KOPT-K1 (cell line): ENCODE data around the gene SLC39A9.
"Not testable (repeated sequence)": the region's sequence is repeated elsewhere in the genome, so short reads cannot be mapped to it uniquely, and the experiment has no call there.

Experiments
- H3K27ac ChIP-seq: fragments of 200-600 bp; sonication (generic); 2 replicates; pipeline ENCODE4 v1.5.1; 2016; ENCODE audit warnings: antibody characterized with exemption, mild to moderate bottlenecking, low read depth, low read length; ENCODE audit not compliant: poor library complexity, severe bottlenecking
- H3K36me3 ChIP-seq: fragments of 200-600 bp; sonication (generic); 2 replicates; pipeline ENCODE4 v1.5.1; 2017; ENCODE audit warnings: antibody characterized with exemption, mild to moderate bottlenecking, low read length, moderate library complexity; ENCODE audit not compliant: insufficient read depth
- H3K9me3 ChIP-seq: fragments of 200-600 bp; sonication (generic); 2 replicates; pipeline ENCODE4 v1.5.1; 2017; ENCODE audit warnings: antibody characterized with exemption, low read length, mild to moderate bottlenecking; ENCODE audit not compliant: insufficient read depth, poor library complexity, severe bottlenecking

Gene SLC39A9

DNA sequence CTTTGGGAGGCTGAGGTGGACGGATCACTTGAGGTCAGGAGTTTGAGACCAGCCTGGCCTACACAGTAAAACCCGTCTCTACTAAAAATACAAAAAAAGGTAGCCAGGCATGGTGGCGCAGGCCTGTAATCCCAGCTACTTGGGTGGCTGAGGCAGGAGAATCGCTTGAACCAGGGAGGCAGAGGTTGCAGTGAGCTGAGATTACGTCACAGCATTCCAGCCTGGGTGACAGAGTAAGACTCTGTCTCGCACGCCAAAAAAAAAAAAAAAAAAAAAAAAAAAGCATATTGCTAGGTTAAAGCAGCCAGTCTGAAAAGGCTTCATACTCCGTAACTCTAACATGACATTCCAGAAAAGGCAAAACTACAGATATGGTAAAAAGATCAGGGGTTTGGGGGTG lies 7.1 kb upstream of the SLC39A9 start:
- H3K9me3 ChIP-seq, H3K27ac ChIP-seq: not testable (repeated sequence)
- H3K36me3 ChIP-seq: peaks cover 100% of the 10 kb centered on the region

- no peaks in the 10 kb centered on the region for H3K9me3 ChIP-seq
- H3K36me3 ChIP-seq: peaks cover 97% of the 10 kb centered on the region
- no peak overlapping the region for H3K27ac ChIP-seq
These were observed 6.0 kb upstream of the SLC39A9 start for GRCh38 chr14:69392481-69392880.

- Histone ChIP-seq H3K36me3 (peaks cover 63% of the 10 kb centered on the region), H3K27ac (no peak overlapping the region)
These were observed 2.6 kb upstream of the SLC39A9 start for GRCh38 chr14:69395929-69396328.

GRCh38 chr14:69398818-69399210 lies 322 bp downstream of the SLC39A9 start:
- peaks cover 34% of the 10 kb centered on the region for H3K36me3 ChIP-seq
- H3K9me3 ChIP-seq: no peaks in the 10 kb centered on the region
- peak overlapping the region; percentile 93 for H3K27ac ChIP-seq

More at GRCh38 chr14:69395929-69396328, 2.6 kb upstream of the SLC39A9 start:
- no peaks in the 10 kb centered on the region for H3K9me3 ChIP-seq

- Histone ChIP-seq H3K9me3 (no peaks in the 10 kb centered on the region), H3K27ac (peak overlapping the region; percentile 93), H3K36me3 (peaks cover 24% of the 10 kb centered on the region)
These were observed 1.3 kb downstream of the SLC39A9 start for GRCh38 chr14:69399750-69400149.

GRCh38 chr14:69400154-69400553 lies 1.7 kb downstream of the SLC39A9 start:
- Histone ChIP-seq H3K36me3 (peaks cover 20% of the 10 kb centered on the region), H3K9me3 (no peaks in the 10 kb centered on the region), H3K27ac (no peak overlapping the region)

GRCh38 chr14:69401841-69402240 lies 3.3 kb downstream of the SLC39A9 start:
- Histone ChIP-seq H3K27ac (no peak overlapping the region), H3K36me3 (peaks cover 3% of the 10 kb centered on the region; the same call in 1 of the 2 replicates), H3K9me3 (no peaks in the 10 kb centered on the region)

DNA sequence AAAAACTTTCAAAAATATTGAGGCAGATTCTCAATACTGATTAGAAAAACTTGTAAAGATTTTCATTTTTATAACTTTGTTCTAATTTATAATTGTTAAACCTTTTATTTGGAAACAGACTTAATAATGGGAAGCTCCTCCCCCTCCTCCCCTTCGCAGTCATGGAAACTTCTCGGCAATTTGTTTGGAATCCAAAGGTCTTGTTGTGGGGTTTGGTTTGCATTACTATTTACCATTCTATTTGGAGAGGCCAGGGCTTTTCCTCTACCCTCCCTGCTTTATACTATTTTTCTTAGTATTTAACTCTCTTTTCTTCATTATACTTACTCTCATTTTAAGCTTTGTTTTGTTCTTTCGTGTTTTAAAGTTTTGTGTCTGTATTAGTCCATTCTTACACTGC lies 6.0 kb downstream of the SLC39A9 start:
- H3K27ac ChIP-seq: no peak overlapping the region
- peaks cover 4% of the 10 kb centered on the region for H3K36me3 ChIP-seq
- no peaks in the 10 kb centered on the region for H3K9me3 ChIP-seq

GRCh38 chr14:69404883-69405282 lies 6.4 kb downstream of the SLC39A9 start:
- peaks cover 4% of the 10 kb centered on the region for H3K36me3 ChIP-seq
- H3K9me3 ChIP-seq: no peaks in the 10 kb centered on the region
- H3K27ac ChIP-seq: no peak overlapping the region

DNA sequence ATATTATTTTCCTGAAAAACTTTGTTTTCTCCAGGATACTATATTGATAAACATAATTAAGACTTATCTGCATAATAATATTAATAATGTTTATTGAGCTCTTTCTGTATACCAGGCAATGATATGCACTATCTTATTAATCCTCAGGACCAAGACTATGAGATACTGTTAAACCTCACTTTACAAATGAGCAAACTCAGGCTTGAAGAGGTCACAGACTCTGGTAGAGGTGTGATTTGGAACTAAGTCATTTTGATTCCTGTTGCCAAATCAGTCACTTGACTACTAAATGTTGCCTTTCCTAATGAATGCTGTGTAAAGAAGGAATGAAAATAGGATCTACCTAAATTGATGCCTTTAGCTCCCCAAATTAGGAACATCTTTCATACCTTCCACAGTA lies 7.3 kb downstream of the SLC39A9 start:
- H3K27ac ChIP-seq: no peak overlapping the region
- H3K9me3 ChIP-seq: no peaks in the 10 kb centered on the region
- H3K36me3 ChIP-seq: peaks cover 4% of the 10 kb centered on the region

DNA sequence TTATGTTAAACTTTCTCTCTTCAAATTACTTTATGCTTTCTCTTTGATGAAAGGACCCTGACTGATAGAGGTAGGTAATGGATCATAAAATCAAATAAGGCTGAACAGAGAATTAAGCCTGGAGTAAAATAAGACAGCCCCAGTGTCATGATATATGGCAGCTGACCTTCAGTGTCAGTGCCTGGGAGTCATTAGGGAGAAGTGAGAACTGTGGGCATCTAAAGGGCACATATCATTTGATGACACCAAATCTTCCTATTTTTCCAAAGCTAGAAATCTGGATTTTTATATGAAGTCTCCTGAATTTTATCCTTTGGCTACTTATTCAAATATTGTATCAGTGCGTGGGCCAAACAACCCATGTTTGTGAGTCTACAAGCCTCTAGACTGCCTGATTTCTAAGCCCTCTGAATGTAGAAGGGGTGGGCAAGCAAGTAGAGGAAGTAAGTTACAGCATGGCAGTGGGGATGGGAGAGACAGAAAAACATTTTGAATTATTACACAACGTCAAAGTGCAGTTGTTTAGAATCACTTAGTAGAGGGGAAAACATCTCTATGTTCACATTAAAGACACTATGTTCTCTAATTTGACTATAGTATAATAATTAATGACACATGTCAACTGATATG lies 10.0 kb downstream of the SLC39A9 start:
- H3K9me3 ChIP-seq: no peaks in the 10 kb centered on the region
- H3K27ac ChIP-seq: no peak overlapping the region
- H3K36me3 ChIP-seq: peaks cover 4% of the 10 kb centered on the region

DNA sequence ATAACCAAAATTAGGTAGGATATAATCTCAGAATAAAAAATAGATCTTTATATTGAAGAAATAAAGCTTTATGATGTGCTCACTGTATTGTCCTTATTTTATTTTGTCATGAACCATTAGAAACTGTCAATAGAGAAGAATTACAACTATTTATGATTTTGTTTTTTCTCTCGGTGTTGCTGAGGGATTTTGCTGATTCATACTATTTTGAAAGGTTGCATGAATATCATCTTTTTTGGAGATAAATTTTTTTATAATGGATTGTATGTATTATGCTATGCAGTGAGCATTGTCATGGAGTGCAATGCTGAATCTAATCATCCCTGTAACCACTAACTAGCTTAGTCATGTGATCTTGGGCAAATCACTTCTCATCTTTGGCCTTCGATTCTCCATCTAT lies 15.0 kb downstream of the SLC39A9 start:
- Histone ChIP-seq H3K27ac (no peak overlapping the region), H3K9me3 (peaks cover 4% of the 10 kb centered on the region), H3K36me3 (peaks cover 4% of the 10 kb centered on the region)

DNA sequence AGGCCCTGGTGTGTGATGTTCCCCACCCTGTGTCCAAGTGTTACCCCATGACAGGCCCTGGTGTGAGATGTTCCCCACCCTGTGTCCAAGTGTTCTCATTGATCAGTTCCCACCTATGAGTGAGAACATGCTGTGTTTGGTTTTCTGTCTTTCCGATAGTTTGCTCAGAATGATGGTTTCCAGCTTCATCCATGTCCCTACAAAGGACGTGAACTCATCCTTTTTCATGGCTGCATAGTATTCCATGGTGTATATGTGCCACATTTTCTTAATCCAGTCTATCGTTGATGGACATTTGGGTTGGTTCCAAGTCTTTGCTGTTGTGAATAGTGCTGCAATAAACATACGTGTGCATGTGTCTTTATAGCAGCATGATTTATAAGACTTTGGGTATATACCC lies 17.6 kb downstream of the SLC39A9 start:
- H3K36me3 ChIP-seq, H3K9me3 ChIP-seq, H3K27ac ChIP-seq: not testable (repeated sequence)

GRCh38 chr14:69423279-69423678 lies 24.8 kb downstream of the SLC39A9 start:
- H3K9me3 ChIP-seq: no peaks in the 10 kb centered on the region
- no peak overlapping the region for H3K27ac ChIP-seq
- H3K36me3 ChIP-seq: peaks cover 43% of the 10 kb centered on the region

DNA sequence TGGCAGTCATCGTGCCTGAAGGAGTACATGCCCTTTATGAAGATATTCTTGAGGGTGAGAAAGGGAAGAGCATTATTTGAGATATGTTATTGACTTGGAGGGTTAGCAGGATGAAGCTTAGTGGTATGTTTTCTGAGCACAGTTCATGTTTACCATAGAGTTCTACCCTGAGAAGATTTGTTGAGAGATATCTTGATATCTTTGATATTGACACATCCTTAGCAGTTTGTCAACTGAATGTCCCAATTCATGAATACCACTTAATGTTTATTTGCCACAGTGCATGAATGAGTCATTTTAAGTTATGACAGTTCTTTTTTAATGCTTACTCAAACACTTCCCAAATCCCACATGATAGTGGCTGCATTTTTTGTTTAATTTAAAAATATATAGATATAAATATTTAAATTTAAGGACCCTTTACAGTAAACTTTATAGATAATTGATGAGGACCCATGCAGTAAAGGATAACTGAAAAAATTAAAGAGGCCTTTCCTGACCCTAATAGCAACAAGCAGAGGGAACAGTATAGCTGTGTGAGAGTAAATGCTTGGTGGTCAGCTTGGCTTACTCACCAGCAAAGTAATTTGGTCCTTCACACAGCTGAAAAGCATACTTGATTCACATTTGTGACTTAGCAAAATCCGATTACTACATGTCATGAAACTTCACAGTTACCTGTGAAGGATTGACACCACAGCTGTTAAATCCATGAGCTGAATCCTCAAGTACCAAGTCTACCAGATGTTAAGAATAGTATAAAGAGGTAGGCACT lies 25.8 kb downstream of the SLC39A9 start:
- H3K9me3 ChIP-seq: peaks cover 1% of the 10 kb centered on the region
- peaks cover 48% of the 10 kb centered on the region for H3K36me3 ChIP-seq
- no peak overlapping the region for H3K27ac ChIP-seq

DNA sequence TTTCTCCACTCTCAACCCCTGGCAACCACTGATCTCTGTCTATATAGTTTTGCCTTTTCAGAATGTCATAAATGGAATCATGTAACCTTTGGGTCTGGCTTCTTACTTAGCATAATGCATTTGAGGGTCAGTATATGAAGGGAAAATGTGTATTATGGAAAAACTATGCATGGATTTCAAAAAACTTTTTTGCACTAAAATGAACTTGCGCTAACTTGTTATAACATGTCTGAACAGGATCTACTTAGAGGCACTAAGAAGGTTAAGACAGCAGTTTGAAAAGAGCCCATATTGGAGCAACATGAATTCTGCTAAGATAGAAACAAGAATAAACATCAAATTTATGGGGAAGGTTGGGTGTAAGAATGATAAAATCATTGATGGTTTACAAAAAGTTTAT lies 29.1 kb downstream of the SLC39A9 start:
- peaks cover 55% of the 10 kb centered on the region for H3K36me3 ChIP-seq

More for the DNA sequence above, 29.1 kb downstream of the SLC39A9 start:
- H3K9me3 ChIP-seq: peaks cover 5% of the 10 kb centered on the region
- H3K27ac ChIP-seq: no peak overlapping the region
